K562 (cell line): ENCODE measurements around the gene AGFG1. TPM values are rescaled to one million over a fixed set of nuclear protein-coding genes. Genes with fewer than 3 reads are reported as not detected.

ENCODE experiments used
- ATAC-seq: fragments of 200-7000 bp; cut with Tn5 transposase; 3 replicates; pipeline ENCODE4 v1.9.1; 2020; ENCODE audit warnings: moderate library complexity
- BruUV-seq: library from RNA; stranded (reverse); fragments of 400-500 nt; replicated peaks from 2 replicates; lab custom pipeline; 2021; lab: Mats Ljungman, UMichigan
- CTCF ChIA-PET: fragments of 300-600 bp; formaldehyde crosslinking; extraction: SDS; loops from one replicate; lab custom pipeline; 2021; ENCODE audit warnings: low intra/inter-chr PET ratio; lab: Yijun Ruan, JAX
- POLR2A ChIA-PET: fragments of 300-600, 350-650 bp; sonication (Branson Sonifier 250); formaldehyde crosslinking; extraction: SDS; loops from one replicate; lab custom pipeline; 2021; ENCODE audit warnings: antibody characterized with exemption, inconsistent platforms; lab: Yijun Ruan, JAX
- DNase-seq, 4 experiments: peaks; one replicate each; pipeline versions ENCODE4 v3.0.0 to v3.0.0-alpha.2; 2011 to 2018; ENCODE audit warnings: low spot score in 3 of 4, mixed read lengths in 3 of 4; ENCODE audit errors: extremely low read depth in 1 of 4
- FAIRE-seq: peaks from 2 replicates; lab custom pipeline; 2011; peaks lifted over from hg19 to GRCh38; lab: Jason Lieb, UNC
- H2AFZ ChIP-seq: 2 replicates; pipeline ENCODE4 v1.6.0; 2011; ENCODE audit warnings: low read depth, low read length, control low read depth, inconsistent platforms
- H3K27ac ChIP-seq: fragments of 200-600 bp; 3 replicates; pipeline ENCODE4 v1.8.0; 2011; ENCODE audit warnings: low read depth, mild to moderate bottlenecking, control low read depth, inconsistent platforms, low read length, moderate library complexity, mixed read lengths; ENCODE audit errors: extremely low read depth
- H3K27me3 ChIP-seq, 2 experiments: fragments of 300-600 bp in 1 of 2; 2 replicates in 1 of 2; 3 replicates in 1 of 2; pipeline versions ENCODE4 v1.6.0 to v1.8.0; 2011; ENCODE audit warnings: inconsistent platforms in 2 of 2, low read length in 2 of 2, mild to moderate bottlenecking in 1 of 2, mixed read lengths in 1 of 2, moderate library complexity in 1 of 2; ENCODE audit not compliant: control insufficient read depth in 2 of 2, insufficient read depth in 2 of 2
- H3K36me3 ChIP-seq: fragments of 300-600 bp; 3 replicates; pipeline ENCODE4 v1.8.0; 2011; ENCODE audit warnings: mild to moderate bottlenecking, low read length, inconsistent platforms; ENCODE audit not compliant: control insufficient read depth, insufficient read depth
- H3K4me1 ChIP-seq, 2 experiments: fragments of 200-600 bp in 1 of 2; replicated peaks in 1 of 2; 2 replicates in 1 of 2; 3 replicates in 1 of 2; pipeline versions ENCODE4 v1.5.1 to v1.8.0; 2011; ENCODE audit warnings: inconsistent platforms in 2 of 2, low read length in 2 of 2, mild to moderate bottlenecking in 1 of 2, mixed read lengths in 1 of 2, moderate library complexity in 1 of 2; ENCODE audit not compliant: control insufficient read depth in 2 of 2, insufficient read depth in 2 of 2
- H3K4me2 ChIP-seq: 2 replicates; pipeline ENCODE4 v1.6.1; 2011; ENCODE audit warnings: low read length, control low read depth, inconsistent platforms, mixed read lengths; ENCODE audit not compliant: insufficient read depth
- H3K4me3 ChIP-seq: fragments of 200-600 bp; sonication (generic), shearing (Covaris generic); 2 replicates; pipeline ENCODE4 v1.5.1; 2016; ENCODE audit warnings: control low read depth, inconsistent platforms
- H3K79me2 ChIP-seq: fragments of 200-600 bp; 3 replicates; pipeline ENCODE4 v1.8.0; 2011; ENCODE audit warnings: low read length, inconsistent platforms; ENCODE audit not compliant: control insufficient read depth, insufficient read depth
- H3K9ac ChIP-seq, 2 experiments: 2 replicates each; pipeline versions ENCODE4 v1.6.0 to v1.6.1; 2011; ENCODE audit warnings: low read depth in 2 of 2, low read length in 2 of 2, control low read depth in 1 of 2, inconsistent platforms in 1 of 2, mild to moderate bottlenecking in 1 of 2, mixed read lengths in 1 of 2; ENCODE audit not compliant: insufficient read depth in 1 of 2
- H3K9me1 ChIP-seq: one replicate; pipeline ENCODE4 v1.6.0; 2011; ENCODE audit warnings: inconsistent platforms, mild to moderate bottlenecking, low read length, moderate library complexity; ENCODE audit not compliant: control insufficient read depth, insufficient read depth
- H3K9me3 ChIP-seq: replicated peaks from 2 replicates; pipeline ENCODE4 v1.5.1; 2011; ENCODE audit warnings: low read depth, low read length, inconsistent platforms; ENCODE audit not compliant: control insufficient read depth, insufficient read depth
- H4K20me1 ChIP-seq: replicated peaks from 2 replicates; pipeline ENCODE4 v1.6.1; 2011; ENCODE audit warnings: low read length, inconsistent platforms, mixed read lengths; ENCODE audit not compliant: control insufficient read depth, insufficient read depth
- KDM1A ChIP-seq, 2 experiments: fragments of 450-650 bp; IDR thresholded peaks; 2 replicates each; pipeline ENCODE4 v1.6.1; 2016; ENCODE audit warnings: mild to moderate bottlenecking in 2 of 2
- NCOA2 ChIP-seq, 2 experiments: fragments of 450-650 bp; IDR thresholded peaks; 2 replicates each; pipeline ENCODE4 v1.6.1; 2018; ENCODE audit warnings: mild to moderate bottlenecking in 2 of 2, moderate library complexity in 1 of 2; ENCODE audit not compliant: partially characterized antibody in 2 of 2
- PHB ChIP-seq: fragments of 250-450 bp; sonication (Bioruptor Pico); IDR thresholded peaks from 2 replicates; pipeline ENCODE4 v1.5.0; 2021
- PRDM10 ChIP-seq: fragments of 450-650 bp; IDR thresholded peaks from 2 replicates; pipeline ENCODE4 v1.6.1; 2018; ENCODE audit not compliant: partially characterized antibody
- SAFB ChIP-seq: fragments of 200-400 bp; formaldehyde crosslinking; IDR thresholded peaks from 2 replicates; pipeline ENCODE4 v1.6.1; 2017; ENCODE audit warnings: low read depth, low read length, borderline replicate concordance
- SAP30 ChIP-seq: fragments of 200-600 bp; sonication (generic); IDR thresholded peaks from 2 replicates; pipeline ENCODE4 v1.6.1; 2012; ENCODE audit warnings: borderline replicate concordance, low read depth, mild to moderate bottlenecking, moderate library complexity, low read length, control low read depth, inconsistent platforms; ENCODE audit not compliant: insufficient read depth, poor library complexity, severe bottlenecking
- ZNF282 ChIP-seq: sonication (generic); formaldehyde crosslinking; IDR thresholded peaks from 2 replicates; pipeline ENCODE4 v1.8.1; 2023; ENCODE audit warnings: missing genetic modification reagents
- ZNF696 ChIP-seq: fragments of 250-450 bp; sonication (Bioruptor Pico); conservative IDR thresholded peaks from 2 replicates; pipeline ENCODE4 v1.4.0; 2020; ENCODE audit warnings: mild to moderate bottlenecking, moderate library complexity
- WGBS: fragments of 100-300 bp; shearing (Covaris generic); methylation state at CpG from one replicate; pipeline ENCODE4 v1.1.6; 2016; ENCODE audit warnings: low coverage, mixed read lengths; ENCODE audit not compliant: insufficient coverage; ENCODE audit errors: missing lambda C conversion rate; 5-methylcytosine and 5-hydroxymethylcytosine counted together
- in situ Hi-C: fragments of 300-500 bp; cut with MboI; formaldehyde crosslinking; loops from 4 replicates; pipeline ENCODE4 v1.15.0; 2018; ENCODE audit warnings: inconsistent platforms, mixed read lengths
- intact Hi-C: fragments of 100-400 bp; cut with micrococcal nuclease; formaldehyde crosslinking; loops from 2 replicates; pipeline ENCODE4 v1.14.2; 2022
- polyA plus RNA-seq, 8 experiments: library from polyadenylated mRNA; depleted of rRNA in 4 of 8; stranded (reverse) in 5 of 8; unstranded in 3 of 8; fragments of >200 nt; fragmentation: Nextera tagmentation in 2 of 8; fragmentation: Illumina TruSeq in 1 of 8; extraction: Ambion mirVana in 2 of 8; extraction: Trizol in 1 of 8; gene quantifications; 2 replicates each; pipeline versions ENCODE4 v1.2.1 to v1.2.3, GENCODE V29; 2011 to 2014; ENCODE audit warnings: inconsistent platforms in 1 of 8, missing spikeins in 1 of 8
- total RNA-seq, 7 experiments: library from RNA; depleted of rRNA in 6 of 7; stranded (reverse); fragments of >200 nt in 6 of 7; fragmentation: Illumina TruSeq in 2 of 7; extraction: Trizol in 2 of 7; gene quantifications; 2 replicates each; pipeline versions ENCODE4 v1.2.1 to v1.2.3, GENCODE V29; 2011 to 2021; ENCODE audit warnings: low replicate concordance in 1 of 7

The AGFG1 gene
- total and polyA plus RNA-seq, 9 of the 15 experiments (the other 6 are each of a cell fraction or from before 2014, with no cell fraction given), result 11.2 to 97.5 (median 36.0) TPM

- FAIRE-seq (no peak), ATAC-seq (peak; percentile 51; the same call in 2 of the 3 replicates)
- Histone ChIP-seq H2AFZ (no peak overlapping the region), H3K4me1 (peaks cover 0 to 1% of the 10 kb centered on the region in 2 experiments; a peak in 3 of 5 replicates), H3K36me3 (no peaks in the 10 kb centered on the region), H3K4me3 (no peak overlapping the region)
- POLR2A ChIA-PET, result no interaction called here
- intact Hi-C loops, result no loop called here
- BruUV-seq, result no TSS peak
- no peak for TF ChIP-seq ZNF282 (CRISPR knock-in tag)
- TF ChIP-seq NCOA2 (IDR thresholded peaks at IDR 0.05; ENCODE audit: partially characterized antibody in 2 of 2), result no peak
- no peak for TF ChIP-seq SAFB
- peak; percentile 96 for TF ChIP-seq PRDM10
- no peak for TF ChIP-seq KDM1A (IDR thresholded peaks at IDR 0.05)
- no peak for TF ChIP-seq ZNF696
- TF ChIP-seq SAP30, result no peak
- no peak for TF ChIP-seq PHB (CRISPR knock-in tag)
- TF ChIP-seq, all 486 proteins: peak for 1
- Histone ChIP-seq H3K79me2 (no peaks in the 10 kb centered on the region), H4K20me1 (no peaks in the 10 kb centered on the region), H3K27me3 (no peaks in the 10 kb centered on the region), H3K9me1 (no peaks in the 10 kb centered on the region), H3K27ac (no peak overlapping the region), H3K9me3 (no peaks in the 10 kb centered on the region), H3K9ac (no peak overlapping the region), H3K4me2 (no peak overlapping the region)
- WGBS, result 27% methylated on average over 1 of the region's 1 CpG
- CTCF ChIA-PET, result no interaction called here
- in situ Hi-C loops, result no loop called here
- no peak for DNase-seq
These were observed 29.3 kb upstream of the AGFG1 start for GRCh38 chr2:227442639-227443038.
